H1 (cell line): ENCODE data around the gene ARHGEF12. TPM values are rescaled to one million over a fixed set of nuclear protein-coding genes. Genes with fewer than 3 reads are reported as not detected.

ENCODE experiments used
- CTCF ChIA-PET: fragments of 300-600 bp; sonication (Branson Sonifier 250); formaldehyde crosslinking; loops from one replicate; lab custom pipeline; 2021; ENCODE audit not compliant: partially characterized antibody; lab: Charles Lee
- POLR2A ChIA-PET: fragments of 300-600 bp; sonication (Branson Sonifier 250); formaldehyde crosslinking; loops from one replicate; lab custom pipeline; 2021; ENCODE audit warnings: inconsistent platforms; ENCODE audit not compliant: partially characterized antibody; lab: Charles Lee
- DNase-seq, 2 experiments: peaks; one replicate each; pipeline versions ENCODE4 v3.0.0 to v3.0.0-alpha.2; 2010 to 2022; ENCODE audit warnings: low spot score in 2 of 2, low read depth in 1 of 2, mixed read lengths in 1 of 2
- FAIRE-seq: peaks from 2 replicates; lab custom pipeline; 2011; peaks lifted over from hg19 to GRCh38; lab: Jason Lieb, UNC
- H2AFZ ChIP-seq: 2 replicates; pipeline ENCODE4 v1.8.1; 2012; ENCODE audit warnings: low read length, inconsistent platforms
- H2AK5ac ChIP-seq: 2 replicates; pipeline ENCODE4 v1.6.1; 2013; ENCODE audit warnings: low read depth, low read length
- H2BK120ac ChIP-seq: replicated peaks from 2 replicates; pipeline ENCODE3; 2013; ENCODE audit warnings: low read depth, low read length, inconsistent platforms
- H2BK12ac ChIP-seq: 2 replicates; pipeline ENCODE4 v1.6.1; 2013; ENCODE audit warnings: low read depth, low read length
- H2BK15ac ChIP-seq: 2 replicates; pipeline ENCODE4 v1.6.1; 2013; ENCODE audit warnings: low read length
- H2BK20ac ChIP-seq: 2 replicates; pipeline ENCODE4 v1.6.1; 2013; ENCODE audit warnings: low read length
- H2BK5ac ChIP-seq: 2 replicates; pipeline ENCODE4 v1.6.1; 2013; ENCODE audit warnings: low read depth, low read length
- H3K14ac ChIP-seq: 2 replicates; pipeline ENCODE4 v1.6.1; 2013; ENCODE audit warnings: inconsistent platforms; ENCODE audit not compliant: insufficient read length
- H3K18ac ChIP-seq: 2 replicates; pipeline ENCODE4 v1.6.1; 2013; ENCODE audit warnings: low read length; ENCODE audit errors: extremely low read depth
- H3K23ac ChIP-seq: 2 replicates; pipeline ENCODE4 v1.6.1; 2013; ENCODE audit warnings: inconsistent platforms; ENCODE audit not compliant: insufficient read length
- H3K23me2 ChIP-seq: 2 replicates; pipeline ENCODE4 v1.6.1; 2013; ENCODE audit warnings: low read depth, low read length
- H3K27ac ChIP-seq: 2 replicates; pipeline ENCODE4 v1.6.1; 2011; ENCODE audit warnings: low read depth, low read length, inconsistent platforms
- H3K27me3 ChIP-seq, 4 experiments: replicated peaks in 1 of 4; 1 replicate in 1 of 4; 2 replicates in 3 of 4; pipeline versions ENCODE4 v1.6.1 to v1.8.1; 2011 to 2013; ENCODE audit warnings: low read length in 3 of 4, mild to moderate bottlenecking in 3 of 4, inconsistent platforms in 2 of 4, mixed read lengths in 2 of 4, moderate library complexity in 1 of 4; ENCODE audit not compliant: control insufficient read depth in 3 of 4, insufficient read depth in 3 of 4; ENCODE audit errors: extremely low read depth in 1 of 4
- H3K36me3 ChIP-seq, 4 experiments: 2 replicates each; pipeline versions ENCODE4 v1.6.1 to v1.8.1; 2011 to 2013; ENCODE audit warnings: mild to moderate bottlenecking in 4 of 4, low read length in 3 of 4, moderate library complexity in 2 of 4, control low read depth in 1 of 4, inconsistent platforms in 1 of 4; ENCODE audit not compliant: insufficient read depth in 4 of 4, control insufficient read depth in 2 of 4
- H3K4ac ChIP-seq: replicated peaks from 2 replicates; pipeline ENCODE3; 2013; ENCODE audit warnings: low read length, low read depth, mixed read lengths, inconsistent platforms; ENCODE audit not compliant: insufficient read length
- H3K4me1 ChIP-seq, 4 experiments: replicated peaks in 1 of 4; 1 replicate in 1 of 4; 2 replicates in 3 of 4; pipeline versions ENCODE4 v1.6.1 to v1.8.1; 2011 to 2013; ENCODE audit warnings: low read length in 3 of 4, inconsistent platforms in 2 of 4, mixed read lengths in 1 of 4; ENCODE audit not compliant: insufficient read depth in 4 of 4, control insufficient read depth in 3 of 4
- H3K4me2 ChIP-seq, 2 experiments: 2 replicates each; pipeline versions ENCODE4 v1.6.1 to v1.8.1; 2011 to 2013; ENCODE audit warnings: low read depth in 2 of 2, low read length in 2 of 2, control low read depth in 1 of 2, inconsistent platforms in 1 of 2, mild to moderate bottlenecking in 1 of 2; ENCODE audit not compliant: insufficient read depth in 1 of 2
- H3K4me3 ChIP-seq, 4 experiments: fragments of 200-600, 300-600 bp in 1 of 4; sonication (generic), shearing (Covaris generic), sonication (Bioruptor Twin) in 1 of 4; 2 replicates each; pipeline versions ENCODE4 v1.5.1 to v1.8.1; 2011 to 2016; ENCODE audit warnings: low read length in 4 of 4, low read depth in 3 of 4, control low read depth in 2 of 4, inconsistent platforms in 2 of 4, mild to moderate bottlenecking in 2 of 4, mixed read lengths in 1 of 4, moderate library complexity in 1 of 4; ENCODE audit not compliant: insufficient read depth in 2 of 4; ENCODE audit errors: extremely low read depth in 1 of 4
- H3K56ac ChIP-seq: replicated peaks from 2 replicates; pipeline ENCODE3; 2013; ENCODE audit warnings: low read depth, mild to moderate bottlenecking, mixed read lengths, low read length, inconsistent platforms; ENCODE audit not compliant: insufficient read length
- H3K79me1 ChIP-seq: 2 replicates; pipeline ENCODE4 v1.6.1; 2013; ENCODE audit warnings: low read depth, low read length, control low read depth
- H3K79me2 ChIP-seq, 2 experiments: 2 replicates each; pipeline versions ENCODE4 v1.6.1 to v1.8.1; 2012 to 2013; ENCODE audit warnings: low read length in 2 of 2, mild to moderate bottlenecking in 2 of 2, inconsistent platforms in 1 of 2; ENCODE audit not compliant: insufficient read depth in 2 of 2, control insufficient read depth in 1 of 2
- H3K9ac ChIP-seq, 4 experiments: replicated peaks in 1 of 4; 1 replicate in 1 of 4; 2 replicates in 3 of 4; pipeline versions ENCODE4 v1.6.1 to v1.8.1; 2011 to 2013; ENCODE audit warnings: low read depth in 3 of 4, low read length in 3 of 4, control low read depth in 2 of 4, mild to moderate bottlenecking in 2 of 4, moderate library complexity in 2 of 4, inconsistent platforms in 1 of 4; ENCODE audit errors: extremely low read depth in 1 of 4
- H3K9me3 ChIP-seq, 2 experiments: 2 replicates each; pipeline versions ENCODE4 v1.6.1 to v1.8.1; 2012 to 2013; ENCODE audit warnings: mild to moderate bottlenecking in 2 of 2, moderate library complexity in 2 of 2, control low read depth in 1 of 2, inconsistent platforms in 1 of 2, low read depth in 1 of 2, low read length in 1 of 2, mixed read lengths in 1 of 2; ENCODE audit not compliant: insufficient read depth in 2 of 2
- H4K20me1 ChIP-seq, 2 experiments: replicated peaks in 1 of 2; 2 replicates each; pipeline versions ENCODE3 to v1.8.1; 2011 to 2013; ENCODE audit warnings: inconsistent platforms in 2 of 2, low read length in 2 of 2, mild to moderate bottlenecking in 1 of 2; ENCODE audit not compliant: insufficient read depth in 2 of 2, control insufficient read depth in 1 of 2
- H4K5ac ChIP-seq: 2 replicates; pipeline ENCODE4 v1.6.1; 2013; ENCODE audit warnings: low read length, low read depth, mixed read lengths, inconsistent platforms; ENCODE audit not compliant: insufficient read length
- H4K8ac ChIP-seq: 2 replicates; pipeline ENCODE4 v1.8.0; 2013; ENCODE audit warnings: mild to moderate bottlenecking, moderate library complexity, low read length, inconsistent platforms; ENCODE audit not compliant: insufficient read depth; ENCODE audit errors: extremely low read depth
- H4K91ac ChIP-seq: replicated peaks from 2 replicates; pipeline ENCODE3; 2013; ENCODE audit warnings: low read length, mixed read lengths, inconsistent platforms; ENCODE audit not compliant: insufficient read length
- BACH1 ChIP-seq: IDR thresholded peaks from 2 replicates; pipeline ENCODE4 v1.6.1; 2012; ENCODE audit warnings: low read length, improper control_type of control experiment
- CEBPB ChIP-seq: IDR thresholded peaks from 2 replicates; pipeline ENCODE4 v1.6.1; 2012; ENCODE audit warnings: low read depth, low read length
- CHD2 ChIP-seq: IDR thresholded peaks from 2 replicates; pipeline ENCODE4 v1.6.1; 2012; ENCODE audit warnings: low read length, improper control_type of control experiment
- EP300 ChIP-seq, 2 experiments: IDR thresholded peaks; 1 replicate in 1 of 2; 2 replicates in 1 of 2; pipeline ENCODE4 v1.6.1; 2011 to 2012; ENCODE audit warnings: low read depth in 2 of 2, low read length in 2 of 2, mild to moderate bottlenecking in 2 of 2, borderline replicate concordance in 1 of 2, inconsistent platforms in 1 of 2, moderate library complexity in 1 of 2
- EZH2 ChIP-seq: fragments of 200-600 bp; sonication (generic); IDR thresholded peaks from 2 replicates; pipeline ENCODE4 v1.7.1; 2012; ENCODE audit warnings: low read depth, mild to moderate bottlenecking, moderate library complexity, low read length, inconsistent platforms; ENCODE audit not compliant: severe bottlenecking
- JUND ChIP-seq: IDR thresholded peaks from 2 replicates; pipeline ENCODE4 v1.6.1; 2011; ENCODE audit warnings: mild to moderate bottlenecking, improper control_type of control experiment, low read length
- KDM1A ChIP-seq: fragments of 200-600, 300-600 bp; sonication (generic); IDR thresholded peaks from 2 replicates; pipeline ENCODE4 v1.7.1; 2016; ENCODE audit warnings: mild to moderate bottlenecking, low read length, borderline replicate concordance
- KDM4A ChIP-seq: IDR thresholded peaks from one replicate; pipeline ENCODE4 v1.7.1; 2012; ENCODE audit warnings: low read depth, mild to moderate bottlenecking, moderate library complexity, low read length, inconsistent platforms; ENCODE audit not compliant: severe bottlenecking
- MAFK ChIP-seq: IDR thresholded peaks from 2 replicates; pipeline ENCODE4 v1.6.1; 2012; ENCODE audit warnings: low read depth, mild to moderate bottlenecking, improper control_type of control experiment, low read length
- POLR2A ChIP-seq, 2 experiments: IDR thresholded peaks; 1 replicate in 1 of 2; 2 replicates in 1 of 2; pipeline ENCODE4 v1.6.1; 2011; ENCODE audit warnings: low read depth in 2 of 2, low read length in 2 of 2, mild to moderate bottlenecking in 2 of 2; ENCODE audit errors: control extremely low read depth in 1 of 2
- SIN3A ChIP-seq, 2 experiments: IDR thresholded peaks in 1 of 2; conservative IDR thresholded peaks in 1 of 2; 2 replicates each; pipeline ENCODE4 v1.6.1; 2011 to 2012; ENCODE audit warnings: low read length in 2 of 2, improper control_type of control experiment in 1 of 2, low read depth in 1 of 2, mild to moderate bottlenecking in 1 of 2
- SP2 ChIP-seq: IDR thresholded peaks from 2 replicates; pipeline ENCODE4 v1.6.1; 2012; ENCODE audit warnings: mild to moderate bottlenecking, low read length, inconsistent platforms
- TAF7 ChIP-seq: optimal IDR thresholded peaks from 2 replicates; pipeline ENCODE3; 2011; ENCODE audit warnings: low read depth, mild to moderate bottlenecking, inconsistent platforms, low read length, moderate library complexity, borderline replicate concordance
- TCF12 ChIP-seq: IDR thresholded peaks from 2 replicates; pipeline ENCODE4 v1.6.1; 2011; ENCODE audit warnings: low read depth, mild to moderate bottlenecking, low read length
- WGBS, 2 experiments: shearing (Covaris generic) in 1 of 2; methylation state at CpG; one replicate each; pipeline versions ENCODE4 v1.1.6 to v1.1.7; 2013 to 2015; ENCODE audit warnings: low lambda C conversion rate in 2 of 2, mixed read lengths in 2 of 2, inconsistent platforms in 1 of 2, low coverage in 1 of 2, missing lambda C conversion rate in 1 of 2; ENCODE audit not compliant: insufficient replicate concordance in 2 of 2, insufficient coverage in 1 of 2, insufficient read length in 1 of 2; ENCODE audit errors: extremely low coverage in 1 of 2, missing lambda C conversion rate in 1 of 2; 5-methylcytosine and 5-hydroxymethylcytosine counted together
- polyA plus RNA-seq, 7 experiments: library from polyadenylated mRNA; depleted of rRNA in 3 of 7; stranded (reverse) in 5 of 7; unstranded in 2 of 7; fragments of >200 nt in 5 of 7; fragments of 200-250 nt in 2 of 7; gene quantifications; 1 replicate in 5 of 7; 2 replicates in 1 of 7; 4 replicates in 1 of 7; pipeline versions ENCODE4 v1.2.1 to v1.2.3, GENCODE V29; 2011 to 2013; ENCODE audit warnings: missing spikeins in 2 of 7, mixed read lengths in 2 of 7
- total RNA-seq: library from RNA; stranded (reverse); fragmentation: NEBNext Ultra II Directional; extraction: Animal tissue kit (Norgen Biotek cat#: 25700); gene quantifications from 2 replicates; pipeline ENCODE4 v1.2.1, GENCODE V29; 2021

ARHGEF12 gene
- total and polyA plus RNA-seq, 2 of the 8 experiments (the other 6 are each of a cell fraction or from before 2014, with no cell fraction given) = 5.1 to 33.7 TPM

DNA sequence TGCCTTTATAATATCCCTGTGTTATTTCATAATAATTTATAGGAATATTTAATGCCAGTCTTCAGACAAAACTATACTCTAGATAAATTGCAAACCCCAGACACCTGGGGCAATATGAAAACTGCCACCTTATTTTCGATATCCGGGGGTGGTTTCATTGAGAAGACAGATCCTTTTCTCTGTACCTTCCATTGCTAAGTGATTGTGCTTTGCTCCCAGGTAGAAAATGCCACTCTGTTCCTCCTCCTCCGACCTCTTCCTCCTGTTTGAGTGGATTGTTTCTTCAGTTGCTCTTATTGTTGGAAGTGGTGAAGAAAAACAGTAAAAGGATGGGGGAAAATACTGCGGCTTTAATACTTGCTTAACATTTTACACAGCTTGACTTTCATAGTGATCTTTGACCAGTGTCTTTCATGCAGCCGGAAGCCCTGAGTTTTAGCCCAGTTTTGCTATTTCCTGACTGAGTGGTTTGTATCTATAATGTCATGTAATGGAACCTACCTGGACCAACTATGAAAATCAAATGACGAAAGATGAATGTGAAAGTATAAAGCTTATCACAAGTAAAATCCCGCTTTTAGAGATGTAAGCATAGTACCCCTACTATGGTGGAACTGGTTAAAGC lies 169.7 kb downstream of the ARHGEF12 start:
- Histone ChIP-seq H3K56ac (no peak overlapping the region), H4K8ac (no peak overlapping the region), H2BK15ac (no peak overlapping the region), H2BK120ac (no peak overlapping the region), H3K27ac (no peak overlapping the region), H4K91ac (no peak overlapping the region), H3K9ac (no peak overlapping the region), H3K79me2 (no peaks in the 10 kb centered on the region), H3K4ac (no peak overlapping the region), H3K23ac (no peak overlapping the region), H2BK12ac (no peak overlapping the region), H3K79me1 (no peaks in the 10 kb centered on the region; the same call in 1 of the 2 replicates), H3K18ac (no peak overlapping the region), H2AK5ac (no peak overlapping the region), H2BK5ac (no peak overlapping the region), H4K5ac (no peak overlapping the region), H2BK20ac (no peak overlapping the region), H4K20me1 (no peaks in the 10 kb centered on the region), H3K4me2 (no peak overlapping the region), H3K9me3 (no peaks in the 10 kb centered on the region)
- POLR2A ChIA-PET = no interaction called here
- DNase-seq = no peak
- WGBS, 2 experiments = 88% methylated on average over 7 of the region's 7 CpGs; no CpG with 5 or more reads in 1 of the 2 experiments
- no peak for FAIRE-seq
- CTCF ChIA-PET = interaction anchor here (1.1 to 2.9 kb wide), 7 partner anchors 11 to 446 kb away, joined by 3 to 9 read pairs (median 3); no protein-coding TSS in a partner anchor
- TF ChIP-seq TCF12 (no peak), POLR2A (IDR thresholded peaks at IDR 0.05; ENCODE audit: control extremely low read depth in 1 of 2, low read depth in 2 of 2, low read length in 2 of 2) (no peak), KDM4A (no peak), TAF7 (no peak), MAFK (no peak), EP300 (IDR thresholded peaks at IDR 0.05; ENCODE audit: borderline replicate concordance in 1 of 2, low read depth in 2 of 2, low read length in 2 of 2) (no peak), JUND (no peak), SIN3A (conservative IDR thresholded peaks at IDR 0.05 in 1 of 2, IDR thresholded peaks at IDR 0.05 in 1 of 2; ENCODE audit: low read depth in 1 of 2, low read length in 2 of 2) (no peak), CHD2 (no peak), SP2 (no peak), CEBPB (no peak), KDM1A (no peak), EZH2 (no peak), BACH1 (no peak)
- TF ChIP-seq, all 59 proteins: peak for 0
- Histone ChIP-seq H3K23me2 (no peaks in the 10 kb centered on the region), H2AFZ (no peak overlapping the region), H3K4me1 (peaks cover 2 to 15% (median 9%) of the 10 kb centered on the region in 4 experiments; a peak in 4 of 7 replicates), H3K14ac (no peak overlapping the region), H3K27me3 (no peaks in the 10 kb centered on the region; a peak in 1 of 7 replicates), H3K4me3 (no peak overlapping the region), H3K36me3 (no peaks in the 10 kb centered on the region)
